PC-9 (cell line): Measurements from ENCODE around the gene ZNF385A. TPM values are rescaled to one million over a fixed set of nuclear protein-coding genes. Genes with fewer than 3 reads are reported as not detected.

Experiments used
- BruUV-seq: library from RNA; stranded (reverse); fragments of 400-500 nt; replicated peaks from 2 replicates; lab custom pipeline; 2021; lab: Mats Ljungman, UMichigan
- CTCF ChIA-PET: fragments of 300-600 bp; sonication (Branson Sonifier 250); formaldehyde crosslinking; loops from one replicate; lab custom pipeline; 2022; ENCODE audit warnings: antibody characterized with exemption; lab: Charles Lee
- POLR2A ChIA-PET: fragments of 300-600 bp; sonication (Branson Sonifier 250); formaldehyde crosslinking; loops from one replicate; lab custom pipeline; 2022; ENCODE audit warnings: antibody characterized with exemption; ENCODE audit not compliant: unreplicated experiment; lab: Charles Lee
- DNase-seq, 2 experiments: peaks; one replicate each; pipeline versions ENCODE4 v3.0.0 to v3.0.0-alpha.2; 2015 to 2022; ENCODE audit warnings: mixed read lengths in 1 of 2
- H2AFZ ChIP-seq: fragments of 200-600 bp; sonication (generic); 2 replicates; pipeline ENCODE4 v1.8.1; 2017; ENCODE audit warnings: antibody characterized with exemption
- H3F3A ChIP-seq: fragments of 200-600 bp; sonication (generic); 2 replicates; pipeline ENCODE4 v1.8.1; 2017; ENCODE audit warnings: antibody characterized with exemption, mild to moderate bottlenecking, low read depth; ENCODE audit not compliant: insufficient read depth
- H3K27ac ChIP-seq: fragments of 200-600 bp; sonication (generic); 2 replicates; pipeline ENCODE4 v1.6.1; 2016; ENCODE audit warnings: mixed run types
- H3K27me3 ChIP-seq: fragments of 200-600 bp; sonication (generic); 2 replicates; pipeline ENCODE4 v1.6.1; 2016; ENCODE audit warnings: low read depth, mixed run types; ENCODE audit not compliant: insufficient read depth
- H3K36me3 ChIP-seq: fragments of 200-600 bp; sonication (generic); 2 replicates; pipeline ENCODE4 v1.6.1; 2016; ENCODE audit warnings: low read depth, mixed run types
- H3K4me1 ChIP-seq: fragments of 200-600 bp; sonication (generic); replicated peaks from 2 replicates; pipeline ENCODE4 v1.6.1; 2016; ENCODE audit warnings: mixed run types; ENCODE audit not compliant: insufficient read depth
- H3K4me2 ChIP-seq: fragments of 200-600 bp; sonication (generic); 2 replicates; pipeline ENCODE4 v1.6.1; 2017; ENCODE audit warnings: mixed run types
- H3K4me3 ChIP-seq: fragments of 200-600 bp; sonication (generic); 2 replicates; pipeline ENCODE4 v1.6.1; 2016; ENCODE audit warnings: mixed run types
- H3K79me2 ChIP-seq: fragments of 200-600 bp; sonication (generic); 2 replicates; pipeline ENCODE4 v1.6.1; 2017; ENCODE audit warnings: low read depth, mixed run types
- H3K9me2 ChIP-seq: fragments of 200-600 bp; sonication (generic); 2 replicates; pipeline ENCODE4 v1.8.1; 2017; ENCODE audit warnings: mild to moderate bottlenecking; ENCODE audit not compliant: insufficient read depth
- H3K9me3 ChIP-seq: fragments of 200-600 bp; sonication (generic); 2 replicates; pipeline ENCODE4 v1.8.1; 2016; ENCODE audit warnings: low read depth; ENCODE audit not compliant: insufficient read depth
- H4K20me1 ChIP-seq: fragments of 200-600 bp; sonication (generic); 2 replicates; pipeline ENCODE4 v1.8.1; 2017; ENCODE audit not compliant: insufficient read depth
- CTCF ChIP-seq: fragments of 200-600 bp; sonication (generic); conservative IDR thresholded peaks from 2 replicates; pipeline ENCODE4 v1.6.1; 2017; ENCODE audit warnings: mixed run types, antibody characterized with exemption, mild to moderate bottlenecking, moderate library complexity
- EZH2 ChIP-seq: fragments of 200-600 bp; sonication (generic); IDR thresholded peaks from 2 replicates; pipeline ENCODE4 v1.8.0; 2017; ENCODE audit warnings: antibody characterized with exemption, low read depth
- intact Hi-C: fragments of 100-400 bp; cut with micrococcal nuclease; formaldehyde crosslinking; loops from one replicate; pipeline ENCODE4 v1.10.0; 2022; ENCODE audit not compliant: unreplicated experiment
- total RNA-seq: library from RNA; stranded (reverse); gene quantifications from 2 replicates; pipeline ENCODE4 v1.2.3, GENCODE V29; 2021

ZNF385A gene
- total RNA-seq, 1 experiment from 2014 or later, result 17.2 TPM

- intact Hi-C loops, result no loop called here
Observed at GRCh38 chr12:54428050-54429013, 43.8 kb upstream of the ZNF385A start.

GRCh38 chr12:54427106-54427505, 42.6 kb upstream of the ZNF385A start:
- H3F3A ChIP-seq, result peaks cover 9% of the 10 kb centered on the region
- peaks cover 27% of the 10 kb centered on the region for H3K4me1 ChIP-seq
- H3K27ac ChIP-seq, result no peak overlapping the region
- DNase-seq, result no peak
- no peaks in the 10 kb centered on the region for H3K9me2 ChIP-seq
- no peaks in the 10 kb centered on the region for H3K9me3 ChIP-seq
- H3K79me2 ChIP-seq, result no peaks in the 10 kb centered on the region
- ChIA-PET POLR2A (no interaction called here), CTCF (no interaction called here)
- intact Hi-C loops, result no loop called here
- H4K20me1 ChIP-seq, result no peaks in the 10 kb centered on the region
- TF ChIP-seq EZH2 (no peak), CTCF (no peak)
- no peaks in the 10 kb centered on the region; the same call in 1 of the 2 replicates for H3K27me3 ChIP-seq
- BruUV-seq, result no TSS peak
- H3K4me2 ChIP-seq, result no peak overlapping the region
- H3K36me3 ChIP-seq, result no peaks in the 10 kb centered on the region
- H3K4me3 ChIP-seq, result no peak overlapping the region
- no peak overlapping the region for H2AFZ ChIP-seq

More at GRCh38 chr12:54428050-54429013, 43.8 kb upstream of the ZNF385A start:
- Histone ChIP-seq H2AFZ (no peak overlapping the region), H3K36me3 (no peaks in the 10 kb centered on the region), H3K4me1 (peaks cover 18% of the 10 kb centered on the region), H3K4me3 (no peak overlapping the region), H3K79me2 (no peaks in the 10 kb centered on the region), H3K27ac (no peak overlapping the region), H3K9me2 (no peaks in the 10 kb centered on the region), H4K20me1 (no peaks in the 10 kb centered on the region), H3K9me3 (no peaks in the 10 kb centered on the region), H3K27me3 (no peaks in the 10 kb centered on the region; the same call in 1 of the 2 replicates), H3K4me2 (no peak overlapping the region), H3F3A (no peaks in the 10 kb centered on the region)
- POLR2A ChIA-PET, result no interaction called here
- TF ChIP-seq CTCF (no peak), EZH2 (no peak)
- CTCF ChIA-PET, result no interaction called here
- no peak for DNase-seq
- BruUV-seq, result no TSS peak

GRCh38 chr12:54426690-54427089, 42.2 kb upstream of the ZNF385A start:
- Histone ChIP-seq H3K79me2 (no peaks in the 10 kb centered on the region), H2AFZ (no peak overlapping the region), H3K9me3 (no peaks in the 10 kb centered on the region), H4K20me1 (no peaks in the 10 kb centered on the region), H3F3A (peaks cover 13% of the 10 kb centered on the region), H3K27ac (no peak overlapping the region), H3K27me3 (no peaks in the 10 kb centered on the region; the same call in 1 of the 2 replicates), H3K9me2 (no peaks in the 10 kb centered on the region), H3K36me3 (no peaks in the 10 kb centered on the region), H3K4me3 (no peak overlapping the region), H3K4me2 (no peak overlapping the region), H3K4me1 (peaks cover 27% of the 10 kb centered on the region)
- CTCF ChIA-PET, result no interaction called here
- BruUV-seq, result no TSS peak
- no peak for TF ChIP-seq EZH2
- no peak for TF ChIP-seq CTCF
- intact Hi-C loops, result no loop called here
- DNase-seq, result no peak
- POLR2A ChIA-PET, result no interaction called here
